ENCODE measurements around the gene CYTIP.

DNA sequence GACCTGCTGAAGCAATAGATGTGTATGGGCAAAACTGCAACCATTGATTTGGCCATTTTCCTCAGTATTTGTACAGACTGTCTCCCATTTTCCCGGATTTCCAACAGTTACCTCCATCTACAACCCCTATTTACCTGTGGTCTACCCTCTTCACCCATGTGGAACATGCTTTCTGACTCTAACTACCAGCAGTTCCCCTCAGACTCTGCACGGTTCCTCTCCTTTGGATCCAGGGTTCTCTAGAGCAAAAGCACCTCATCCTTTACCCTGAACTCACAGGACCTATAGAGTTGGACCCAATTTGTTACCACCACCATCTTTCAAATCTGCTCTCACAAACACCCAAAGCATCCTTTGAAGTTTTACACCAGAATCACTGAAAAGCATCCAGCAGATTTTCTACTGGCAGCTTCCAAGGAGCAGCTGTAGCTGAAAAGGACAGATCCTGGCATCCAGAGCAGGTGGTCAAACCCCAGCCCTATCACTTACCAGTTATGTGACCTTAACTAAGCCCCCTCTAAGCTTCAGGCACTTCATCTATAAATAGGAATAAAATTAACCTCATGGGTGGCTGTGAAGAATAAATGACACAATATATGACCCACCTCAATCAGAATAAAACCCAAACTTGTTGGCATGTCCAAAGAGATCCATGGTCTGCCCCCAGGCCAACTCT, 15.3 kb downstream of the CYTIP start:
- TF ChIP-seq, protein P1, sequence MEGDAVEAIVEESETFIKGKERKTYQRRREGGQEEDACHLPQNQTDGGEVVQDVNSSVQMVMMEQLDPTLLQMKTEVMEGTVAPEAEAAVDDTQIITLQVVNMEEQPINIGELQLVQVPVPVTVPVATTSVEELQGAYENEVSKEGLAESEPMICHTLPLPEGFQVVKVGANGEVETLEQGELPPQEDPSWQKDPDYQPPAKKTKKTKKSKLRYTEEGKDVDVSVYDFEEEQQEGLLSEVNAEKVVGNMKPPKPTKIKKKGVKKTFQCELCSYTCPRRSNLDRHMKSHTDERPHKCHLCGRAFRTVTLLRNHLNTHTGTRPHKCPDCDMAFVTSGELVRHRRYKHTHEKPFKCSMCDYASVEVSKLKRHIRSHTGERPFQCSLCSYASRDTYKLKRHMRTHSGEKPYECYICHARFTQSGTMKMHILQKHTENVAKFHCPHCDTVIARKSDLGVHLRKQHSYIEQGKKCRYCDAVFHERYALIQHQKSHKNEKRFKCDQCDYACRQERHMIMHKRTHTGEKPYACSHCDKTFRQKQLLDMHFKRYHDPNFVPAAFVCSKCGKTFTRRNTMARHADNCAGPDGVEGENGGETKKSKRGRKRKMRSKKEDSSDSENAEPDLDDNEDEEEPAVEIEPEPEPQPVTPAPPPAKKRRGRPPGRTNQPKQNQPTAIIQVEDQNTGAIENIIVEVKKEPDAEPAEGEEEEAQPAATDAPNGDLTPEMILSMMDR (IDR thresholded peaks at IDR 0.05) = no peak
- no peak for TF ChIP-seq EZH2phosphoT487 (IDR thresholded peaks at IDR 0.05)
- no peak for TF ChIP-seq EZH2 (IDR thresholded peaks at IDR 0.05)
